GM23338 (cell line): Measurements from ENCODE around the gene EHD1. TPM values are rescaled to one million over a fixed set of nuclear protein-coding genes. Genes with fewer than 3 reads are reported as not detected.

ENCODE experiments used
- ATAC-seq: fragments of 200-7000 bp; cut with Tn5 transposase; 3 replicates; pipeline ENCODE4 v1.9.1; 2020
- DNase-seq: peaks from one replicate; pipeline ENCODE4 v3.0.0-alpha.2; 2015; ENCODE audit warnings: low spot score
- H2AFZ ChIP-seq: fragments of 200-600 bp; sonication (generic); 2 replicates; pipeline ENCODE4 v1.8.0; 2016; ENCODE audit warnings: antibody characterized with exemption, mild to moderate bottlenecking, moderate library complexity
- H3F3A ChIP-seq: fragments of 200-600 bp; sonication (generic); replicated peaks from 2 replicates; pipeline ENCODE4 v1.8.0; 2017; ENCODE audit warnings: antibody characterized with exemption, mixed run types, low read depth
- H3K27ac ChIP-seq: fragments of 200-600 bp; sonication (generic); 2 replicates; pipeline ENCODE4 v1.6.1; 2016; ENCODE audit warnings: low read depth
- H3K27me3 ChIP-seq: fragments of 200-600 bp; sonication (generic); 2 replicates; pipeline ENCODE4 v1.8.0; 2016; ENCODE audit warnings: mild to moderate bottlenecking, mixed run types, moderate library complexity; ENCODE audit not compliant: insufficient read depth
- H3K36me3 ChIP-seq: fragments of 200-600 bp; sonication (generic); 2 replicates; pipeline ENCODE4 v1.8.0; 2016; ENCODE audit warnings: mild to moderate bottlenecking; ENCODE audit not compliant: insufficient read depth
- H3K4me1 ChIP-seq: fragments of 200-600 bp; sonication (generic); 2 replicates; pipeline ENCODE4 v1.8.0; 2016; ENCODE audit warnings: mild to moderate bottlenecking, moderate library complexity; ENCODE audit not compliant: insufficient read depth
- H3K4me2 ChIP-seq: fragments of 200-600 bp; sonication (generic); 2 replicates; pipeline ENCODE4 v1.7.1; 2017; ENCODE audit warnings: mixed run types
- H3K4me3 ChIP-seq: fragments of 200-600 bp; sonication (generic); 2 replicates; pipeline ENCODE4 v1.6.1; 2016; ENCODE audit warnings: mixed run types
- H3K79me2 ChIP-seq: fragments of 200-600 bp; sonication (generic); replicated peaks from 2 replicates; pipeline ENCODE4 v1.8.0; 2017; ENCODE audit warnings: mild to moderate bottlenecking; ENCODE audit not compliant: insufficient read depth
- H3K9me2 ChIP-seq: fragments of 200-600 bp; sonication (generic); 2 replicates; pipeline ENCODE4 v1.8.0; 2017; ENCODE audit not compliant: insufficient read depth
- H4K20me1 ChIP-seq: fragments of 200-600 bp; sonication (generic); replicated peaks from 2 replicates; pipeline ENCODE4 v1.8.0; 2017; ENCODE audit warnings: mild to moderate bottlenecking; ENCODE audit not compliant: insufficient read depth
- H3K27ac Mint-ChIP-seq: 2 replicates; pipeline ENCODE4 v1.8.0; 2020; ENCODE audit warnings: inconsistent platforms, mild to moderate bottlenecking, moderate library complexity, mixed read lengths
- H3K27me3 Mint-ChIP-seq: 3 replicates; pipeline ENCODE4 v1.8.0; 2022; ENCODE audit warnings: low read depth, mild to moderate bottlenecking, moderate library complexity, mixed read lengths, inconsistent platforms; ENCODE audit not compliant: insufficient read depth, poor library complexity
- H3K36me3 Mint-ChIP-seq: 3 replicates; pipeline ENCODE4 v1.8.0; 2021; ENCODE audit warnings: low read depth, mild to moderate bottlenecking, inconsistent platforms, moderate library complexity, mixed read lengths
- H3K4me1 Mint-ChIP-seq: 3 replicates; pipeline ENCODE4 v1.8.0; 2020; ENCODE audit warnings: mild to moderate bottlenecking, inconsistent platforms, mixed read lengths
- H3K4me3 Mint-ChIP-seq: 3 replicates; pipeline ENCODE4 v1.8.0; 2021; ENCODE audit warnings: moderate library complexity, mild to moderate bottlenecking, inconsistent platforms, mixed read lengths
- H3K9me3 Mint-ChIP-seq: 3 replicates; pipeline ENCODE4 v1.8.0; 2020; ENCODE audit warnings: moderate library complexity, mild to moderate bottlenecking, inconsistent platforms, mixed read lengths
- EZH2 ChIP-seq: fragments of 200-600 bp; sonication (generic); IDR thresholded peaks from one replicate; pipeline ENCODE4 v1.8.0; 2017; ENCODE audit warnings: antibody characterized with exemption, mild to moderate bottlenecking, low read depth; ENCODE audit not compliant: unreplicated experiment
- NANOG ChIP-seq: IDR thresholded peaks from 2 replicates; pipeline ENCODE4 v1.6.1; 2016; ENCODE audit warnings: antibody characterized with exemption, borderline replicate concordance
- POLR2AphosphoS5 ChIP-seq: IDR thresholded peaks from 2 replicates; pipeline ENCODE4 v1.6.1; 2016; ENCODE audit warnings: antibody characterized with exemption, low read depth
- ZNF114 ChIP-seq: fragments of 250-450 bp; sonication (Bioruptor Pico); IDR thresholded peaks from 2 replicates; pipeline ENCODE4 v1.5.0; 2020; ENCODE audit warnings: mild to moderate bottlenecking, moderate library complexity
- polyA plus RNA-seq: library from polyadenylated mRNA; unstranded; fragments of >200 nt; fragmentation: Nextera tagmentation; extraction: Ambion mirVana; gene quantifications from 2 replicates; pipeline ENCODE4 v1.2.1, GENCODE V29; 2016
- total RNA-seq: library from RNA; depleted of rRNA; stranded (reverse); fragments of >200 nt; shearing (Covaris generic); gene quantifications from 2 replicates; pipeline ENCODE4 v1.2.3, GENCODE V29; 2014
- TF ChIP-seq, protein P1 (sequence below): IDR thresholded peaks from 2 replicates; pipeline ENCODE4 v1.6.1; 2016; ENCODE audit warnings: antibody characterized with exemption
- TF ChIP-seq, protein P2 (sequence below): IDR thresholded peaks from one replicate; pipeline ENCODE4 v1.6.1; 2018; ENCODE audit warnings: antibody characterized with exemption; ENCODE audit not compliant: unreplicated experiment
- TF ChIP-seq, protein P3 (sequence below), 2 experiments: fragments of 200-600 bp in 1 of 2; sonication (generic) in 1 of 2; conservative IDR thresholded peaks; 2 replicates each; pipeline versions ENCODE4 v1.5.1 to v1.6.1; 2016 to 2017; ENCODE audit warnings: antibody characterized with exemption in 2 of 2, low read depth in 2 of 2, mild to moderate bottlenecking in 2 of 2, moderate library complexity in 1 of 2

EHD1 gene
- total and polyA plus RNA-seq, 2 experiments from 2014 or later = 16.7 to 69.7 TPM

DNA sequence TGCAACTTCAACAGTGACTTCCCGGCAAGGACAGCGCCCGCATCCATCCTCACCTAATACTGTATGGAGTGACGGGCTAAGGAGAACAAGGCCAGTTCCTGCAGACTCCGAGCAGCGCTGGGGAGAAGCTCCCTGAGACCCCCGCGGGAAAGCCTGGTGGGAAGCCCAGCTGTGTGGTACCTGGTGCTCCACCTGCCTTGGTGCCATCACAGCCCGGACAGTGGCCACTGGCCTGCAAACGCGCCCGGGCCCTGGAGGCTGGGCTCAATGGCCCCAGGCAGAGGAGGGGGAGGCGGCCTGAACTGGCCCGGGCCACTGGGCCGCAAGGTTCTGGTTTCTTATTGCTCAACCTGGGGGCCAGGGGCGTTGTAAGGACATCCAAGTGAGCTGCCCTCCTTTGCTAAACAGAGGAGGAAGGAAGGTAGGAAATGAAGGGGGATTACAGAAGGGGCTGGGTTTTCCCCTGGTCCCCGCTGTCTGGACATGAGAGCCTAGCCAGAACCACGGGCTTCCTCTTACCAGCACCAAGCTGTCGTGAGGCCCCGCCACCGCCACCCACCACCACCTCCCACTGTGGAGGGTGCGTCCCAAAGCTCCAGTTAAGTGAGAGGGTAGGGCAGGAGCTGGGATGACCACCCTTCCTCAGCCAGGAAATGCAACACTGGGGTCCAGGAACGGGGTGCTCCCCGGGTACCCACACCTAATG lies 25.5 kb downstream of the EHD1 start (continued):
- TF ChIP-seq EZH2 (no peak), NANOG (no peak)
- TF ChIP-seq, protein P1, sequence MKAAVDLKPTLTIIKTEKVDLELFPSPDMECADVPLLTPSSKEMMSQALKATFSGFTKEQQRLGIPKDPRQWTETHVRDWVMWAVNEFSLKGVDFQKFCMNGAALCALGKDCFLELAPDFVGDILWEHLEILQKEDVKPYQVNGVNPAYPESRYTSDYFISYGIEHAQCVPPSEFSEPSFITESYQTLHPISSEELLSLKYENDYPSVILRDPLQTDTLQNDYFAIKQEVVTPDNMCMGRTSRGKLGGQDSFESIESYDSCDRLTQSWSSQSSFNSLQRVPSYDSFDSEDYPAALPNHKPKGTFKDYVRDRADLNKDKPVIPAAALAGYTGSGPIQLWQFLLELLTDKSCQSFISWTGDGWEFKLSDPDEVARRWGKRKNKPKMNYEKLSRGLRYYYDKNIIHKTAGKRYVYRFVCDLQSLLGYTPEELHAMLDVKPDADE = no peak

DNA sequence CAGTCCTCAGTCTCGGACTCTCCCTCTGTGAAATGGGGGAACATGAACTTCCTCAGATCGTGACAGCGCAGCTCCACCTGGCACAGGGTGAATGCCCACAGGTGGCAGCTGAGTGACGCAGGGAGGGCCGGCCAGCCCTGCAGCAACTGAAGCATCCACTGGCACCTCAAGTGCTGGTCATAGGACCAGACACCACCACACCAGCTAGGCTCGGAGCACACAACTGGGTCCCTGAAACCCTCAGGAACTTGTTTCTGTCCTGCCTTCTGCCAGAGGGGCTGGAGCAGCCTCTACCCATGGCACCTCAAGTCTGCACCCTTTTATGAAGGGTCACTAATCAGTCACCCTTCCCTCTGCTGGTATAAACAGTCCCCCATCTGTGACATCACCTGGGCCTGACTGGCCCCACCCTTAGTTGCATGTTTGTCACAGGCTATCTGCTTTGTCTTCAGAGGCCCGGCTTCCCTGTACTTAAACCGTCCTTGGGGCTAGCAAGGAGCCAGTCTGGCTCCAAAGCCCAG lies 26.5 kb downstream of the EHD1 start:
- H3K36me3 ChIP-seq = no peaks in the 10 kb centered on the region
- Mint-ChIP-seq H3K36me3 (no peaks in the 10 kb centered on the region; the same call in 2 of the 3 replicates), H3K4me1 (peaks cover 22% of the 10 kb centered on the region), H3K9me3 (no peaks in the 10 kb centered on the region), H3K27ac (no peak overlapping the region), H3K4me3 (no peak overlapping the region), H3K27me3 (peaks cover 12% of the 10 kb centered on the region)
- H3K27ac ChIP-seq = no peak overlapping the region
- no peak overlapping the region for H3K4me3 ChIP-seq
- no peaks in the 10 kb centered on the region for H3K27me3 ChIP-seq
- H3K79me2 ChIP-seq = no peaks in the 10 kb centered on the region
- DNase-seq (no peak), ATAC-seq (no peak)
- H3K4me2 ChIP-seq = no peak overlapping the region
- peaks cover 4% of the 10 kb centered on the region for H3K4me1 ChIP-seq
- H4K20me1 ChIP-seq = no peaks in the 10 kb centered on the region
- H3K9me2 ChIP-seq = no peaks in the 10 kb centered on the region
- H2AFZ ChIP-seq = no peak overlapping the region
- no peaks in the 10 kb centered on the region for H3F3A ChIP-seq
- TF ChIP-seq, protein P2, sequence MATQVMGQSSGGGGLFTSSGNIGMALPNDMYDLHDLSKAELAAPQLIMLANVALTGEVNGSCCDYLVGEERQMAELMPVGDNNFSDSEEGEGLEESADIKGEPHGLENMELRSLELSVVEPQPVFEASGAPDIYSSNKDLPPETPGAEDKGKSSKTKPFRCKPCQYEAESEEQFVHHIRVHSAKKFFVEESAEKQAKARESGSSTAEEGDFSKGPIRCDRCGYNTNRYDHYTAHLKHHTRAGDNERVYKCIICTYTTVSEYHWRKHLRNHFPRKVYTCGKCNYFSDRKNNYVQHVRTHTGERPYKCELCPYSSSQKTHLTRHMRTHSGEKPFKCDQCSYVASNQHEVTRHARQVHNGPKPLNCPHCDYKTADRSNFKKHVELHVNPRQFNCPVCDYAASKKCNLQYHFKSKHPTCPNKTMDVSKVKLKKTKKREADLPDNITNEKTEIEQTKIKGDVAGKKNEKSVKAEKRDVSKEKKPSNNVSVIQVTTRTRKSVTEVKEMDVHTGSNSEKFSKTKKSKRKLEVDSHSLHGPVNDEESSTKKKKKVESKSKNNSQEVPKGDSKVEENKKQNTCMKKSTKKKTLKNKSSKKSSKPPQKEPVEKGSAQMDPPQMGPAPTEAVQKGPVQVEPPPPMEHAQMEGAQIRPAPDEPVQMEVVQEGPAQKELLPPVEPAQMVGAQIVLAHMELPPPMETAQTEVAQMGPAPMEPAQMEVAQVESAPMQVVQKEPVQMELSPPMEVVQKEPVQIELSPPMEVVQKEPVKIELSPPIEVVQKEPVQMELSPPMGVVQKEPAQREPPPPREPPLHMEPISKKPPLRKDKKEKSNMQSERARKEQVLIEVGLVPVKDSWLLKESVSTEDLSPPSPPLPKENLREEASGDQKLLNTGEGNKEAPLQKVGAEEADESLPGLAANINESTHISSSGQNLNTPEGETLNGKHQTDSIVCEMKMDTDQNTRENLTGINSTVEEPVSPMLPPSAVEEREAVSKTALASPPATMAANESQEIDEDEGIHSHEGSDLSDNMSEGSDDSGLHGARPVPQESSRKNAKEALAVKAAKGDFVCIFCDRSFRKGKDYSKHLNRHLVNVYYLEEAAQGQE = no peak
- TF ChIP-seq ZNF114 = no peak

DNA sequence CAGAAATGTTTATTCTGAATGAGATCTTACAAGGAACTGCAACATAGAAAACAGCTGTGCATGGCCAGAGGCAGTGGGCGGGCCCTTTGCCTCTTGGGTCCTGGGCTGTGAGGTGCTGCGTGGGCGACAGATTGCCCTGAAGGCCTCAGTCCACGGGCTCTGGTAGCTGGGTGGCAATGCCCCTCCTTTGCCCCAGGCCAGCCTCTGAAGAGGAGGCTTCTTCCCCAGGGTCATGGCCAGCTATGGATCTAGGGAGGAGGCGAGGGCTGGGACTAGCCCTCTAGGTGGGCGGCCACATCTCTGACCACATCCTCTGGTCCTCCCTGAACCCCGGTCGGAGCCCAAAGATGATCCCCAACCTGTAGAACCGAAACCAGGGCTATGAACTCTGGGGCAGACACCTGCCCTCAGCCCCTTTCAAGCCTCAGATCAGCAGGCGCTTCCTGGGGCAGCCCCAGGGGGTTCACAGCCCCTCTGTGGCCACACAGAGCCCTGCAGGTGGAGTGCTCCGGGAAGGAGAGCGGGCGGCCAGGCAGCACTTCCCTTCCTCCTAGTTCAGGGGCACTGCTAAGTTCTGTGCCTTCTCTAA lies 27.3 kb downstream of the EHD1 start:
- no peaks in the 10 kb centered on the region for H3K79me2 ChIP-seq
- H3K4me1 ChIP-seq = peaks cover 9% of the 10 kb centered on the region
- TF ChIP-seq POLR2AphosphoS5 = no peak
- TF ChIP-seq, protein P3, sequence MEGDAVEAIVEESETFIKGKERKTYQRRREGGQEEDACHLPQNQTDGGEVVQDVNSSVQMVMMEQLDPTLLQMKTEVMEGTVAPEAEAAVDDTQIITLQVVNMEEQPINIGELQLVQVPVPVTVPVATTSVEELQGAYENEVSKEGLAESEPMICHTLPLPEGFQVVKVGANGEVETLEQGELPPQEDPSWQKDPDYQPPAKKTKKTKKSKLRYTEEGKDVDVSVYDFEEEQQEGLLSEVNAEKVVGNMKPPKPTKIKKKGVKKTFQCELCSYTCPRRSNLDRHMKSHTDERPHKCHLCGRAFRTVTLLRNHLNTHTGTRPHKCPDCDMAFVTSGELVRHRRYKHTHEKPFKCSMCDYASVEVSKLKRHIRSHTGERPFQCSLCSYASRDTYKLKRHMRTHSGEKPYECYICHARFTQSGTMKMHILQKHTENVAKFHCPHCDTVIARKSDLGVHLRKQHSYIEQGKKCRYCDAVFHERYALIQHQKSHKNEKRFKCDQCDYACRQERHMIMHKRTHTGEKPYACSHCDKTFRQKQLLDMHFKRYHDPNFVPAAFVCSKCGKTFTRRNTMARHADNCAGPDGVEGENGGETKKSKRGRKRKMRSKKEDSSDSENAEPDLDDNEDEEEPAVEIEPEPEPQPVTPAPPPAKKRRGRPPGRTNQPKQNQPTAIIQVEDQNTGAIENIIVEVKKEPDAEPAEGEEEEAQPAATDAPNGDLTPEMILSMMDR (conservative IDR thresholded peaks at IDR 0.05; ENCODE audit: low read depth in 2 of 2) = peak in 1 of 2 experiments; percentile 22; a peak in 1 of 4 replicates
- peak overlapping the region; percentile 51; the same call in 1 of the 2 replicates for H3K4me2 ChIP-seq
- no peak overlapping the region for H3K27ac ChIP-seq
- no peaks in the 10 kb centered on the region for H3F3A ChIP-seq
- no peaks in the 10 kb centered on the region for H3K36me3 ChIP-seq
- Mint-ChIP-seq H3K4me3 (no peak overlapping the region), H3K9me3 (no peaks in the 10 kb centered on the region), H3K4me1 (peaks cover 24% of the 10 kb centered on the region), H3K36me3 (no peaks in the 10 kb centered on the region; the same call in 2 of the 3 replicates), H3K27ac (no peak overlapping the region), H3K27me3 (peaks cover 13% of the 10 kb centered on the region)
- ATAC-seq (peak; percentile 28), DNase-seq (peak; percentile 67)
- H3K9me2 ChIP-seq = no peaks in the 10 kb centered on the region
- H2AFZ ChIP-seq = no peak overlapping the region
- H3K27me3 ChIP-seq = no peaks in the 10 kb centered on the region
- no peak overlapping the region for H3K4me3 ChIP-seq
- no peaks in the 10 kb centered on the region for H4K20me1 ChIP-seq
